Adrenal gland (tissue), 12 donors: ENCODE measurements around the gene EFEMP1. TPM values are rescaled to one million over a fixed set of nuclear protein-coding genes. Genes with fewer than 3 reads are reported as not detected.

Experiments used
- DNase-seq, 7 donors: peaks; one replicate each; pipeline ENCODE4 v3.0.0-alpha.2; 2019 to 2020
- H3K27ac ChIP-seq, 5 donors: fragments of 200-600 bp; sonication (generic) in 4 of 5; 1 replicate in 3 of 5; 2 replicates in 2 of 5; pipeline versions ENCODE4 v1.5.1 to v1.8.0; 2016 to 2020; ENCODE audit warnings: mild to moderate bottlenecking in 1 of 5
- H3K27me3 ChIP-seq: fragments of 200-600 bp; 2 replicates; pipeline ENCODE4 v1.8.0; 2021
- H3K36me3 ChIP-seq, 2 donors: fragments of 200-600 bp; replicated peaks in 1 of 2; 1 replicate in 1 of 2; 2 replicates in 1 of 2; pipeline versions ENCODE4 v1.5.1 to v1.8.0; 2018 to 2022
- H3K4me1 ChIP-seq, 2 donors: fragments of 200-600 bp; replicated peaks in 1 of 2; 1 replicate in 1 of 2; 2 replicates in 1 of 2; pipeline versions ENCODE4 v1.5.1 to v1.8.0; 2018 to 2021
- H3K4me3 ChIP-seq, 4 donors: fragments of 200-600 bp; sonication (generic) in 3 of 4; one replicate each; pipeline ENCODE4 v1.5.1; 2016 to 2018
- H3K9me3 ChIP-seq, 3 donors: fragments of 200-600 bp; sonication (generic) in 1 of 3; replicated peaks in 1 of 3; 1 replicate in 2 of 3; 2 replicates in 1 of 3; pipeline versions ENCODE4 v1.5.1 to v1.8.0; 2016 to 2021
- CTCF ChIP-seq, 6 experiments: fragments of 450-650 bp in 4 of 6; fragments of 200-600 bp in 2 of 6; sonication (generic) in 1 of 6; IDR thresholded peaks; 1 replicate in 5 of 6; 2 replicates in 1 of 6; pipeline versions ENCODE4 v1.5.1 to v1.8.0; 2016 to 2021; ENCODE audit warnings: antibody characterized with exemption in 6 of 6, mild to moderate bottlenecking in 2 of 6, moderate library complexity in 1 of 6
- POLR2A ChIP-seq, 2 donors: fragments of 450-650 bp; IDR thresholded peaks; one replicate each; pipeline ENCODE4 v1.6.1; 2017; ENCODE audit warnings: antibody characterized with exemption in 2 of 2, mild to moderate bottlenecking in 2 of 2, moderate library complexity in 1 of 2
- WGBS, 4 donors: extraction: QIAGEN DNeasy Blood & Tissue Kit in 2 of 4; methylation state at CpG; one replicate each; pipeline versions ENCODE4 v1.1.5 to v1.1.7; 2013 to 2017; 5-methylcytosine and 5-hydroxymethylcytosine counted together
- intact Hi-C, 2 donors: fragments of 100-400 bp; cut with DNase I; formaldehyde crosslinking; loops; one replicate each; pipeline versions ENCODE4 v1.14.1 to v1.15.0; 2022 to 2023
- polyA plus RNA-seq, 3 donors: library from polyadenylated mRNA; stranded (reverse); fragments of 200-250 nt in 2 of 3; fragments of 350-450 nt in 1 of 3; fragmentation: Illumina TruSeq in 1 of 3; extraction: RNeasy Lipid Tissue Mini Kit (QIAGEN cat#74804) in 1 of 3; gene quantifications; one replicate each; pipeline ENCODE4 v1.2.3, GENCODE V29; 2013 to 2014
- total RNA-seq, 9 donors: library from RNA; depleted of rRNA in 4 of 9; stranded (reverse); fragments of >200 nt in 4 of 9; fragments of 120-200 nt in 1 of 9; fragmentation: NEBNext Ultra II Directional in 1 of 9; extraction: Animal tissue kit (Norgen Biotek cat#: 25700) in 1 of 9; gene quantifications; one replicate each; pipeline versions ENCODE4 v1.1.0 to v1.2.4, GENCODE V29; 2013 to 2023
- donor health status: healthy with polysubstance abuse.
- donor health status: Bipolar disorder and iron deficiency.
- donor health status: DM: yes; HTN: yes; CAD: no.
- donor health status: DM: no; HTN: no; CAD: no.
- donor health status: DM: no; HTN: no; CAD: no.
- donor health status: DM: yes; HTN: yes; CAD: no.

The EFEMP1 gene
- total and polyA plus RNA-seq, 12 donors, result 3.9 to 430 (median 124) TPM

DNA sequence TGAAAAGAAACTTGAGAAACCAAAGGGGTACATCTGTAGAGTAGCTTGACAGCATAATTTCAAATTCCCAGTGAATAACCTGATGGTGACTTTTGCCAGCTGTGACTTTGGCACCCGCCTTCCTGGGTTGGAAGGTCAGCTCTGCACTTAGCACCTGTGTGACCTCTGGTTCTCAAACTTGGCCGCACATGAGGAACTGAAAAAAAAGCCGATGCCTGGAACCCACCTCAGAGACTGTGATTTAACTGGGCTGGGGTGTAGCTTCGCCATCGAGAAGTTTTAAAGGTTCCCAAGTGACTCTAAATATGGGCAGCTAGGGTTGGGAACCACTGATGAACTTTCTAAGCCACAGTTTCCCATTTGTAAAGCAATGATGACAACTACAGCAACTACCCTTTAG, 6.5 kb downstream of the EFEMP1 start:
- no peak overlapping the region for H3K4me3 ChIP-seq
- 84 to 91% (median 87%) methylated on average over 5 of the region's 5 CpGs for WGBS, 4 donors
- H3K27ac ChIP-seq, result no peak overlapping the region
- no peaks in the 10 kb centered on the region for H3K36me3 ChIP-seq
- DNase-seq, result no peak
- intact Hi-C loops, result no loop called here
- no peaks in the 10 kb centered on the region for H3K4me1 ChIP-seq
- H3K9me3 ChIP-seq, result no peaks in the 10 kb centered on the region
- peaks cover under 1% of the 10 kb centered on the region for H3K27me3 ChIP-seq
- TF ChIP-seq POLR2A (IDR thresholded peaks at IDR 0.05), result no peak
- no peak for TF ChIP-seq CTCF (IDR thresholded peaks at IDR 0.05)

GRCh38 chr2:55916473-55917049, 7.0 kb downstream of the EFEMP1 start:
- H3K27ac ChIP-seq, result no peak overlapping the region
- no peak overlapping the region for H3K4me3 ChIP-seq
- DNase-seq, result no peak
- 69 to 78% (median 75%) methylated on average over 7 of the region's 7 CpGs for whole genome bisulfite sequencing, 4 donors
- H3K27me3 ChIP-seq, result no peaks in the 10 kb centered on the region
- no peaks in the 10 kb centered on the region for H3K9me3 ChIP-seq
- intact Hi-C loops, result no loop called here
- no peak for TF ChIP-seq POLR2A (IDR thresholded peaks at IDR 0.05)
- TF ChIP-seq CTCF (IDR thresholded peaks at IDR 0.05), result no peak
- no peaks in the 10 kb centered on the region for H3K36me3 ChIP-seq
- H3K4me1 ChIP-seq, result no peaks in the 10 kb centered on the region

DNA sequence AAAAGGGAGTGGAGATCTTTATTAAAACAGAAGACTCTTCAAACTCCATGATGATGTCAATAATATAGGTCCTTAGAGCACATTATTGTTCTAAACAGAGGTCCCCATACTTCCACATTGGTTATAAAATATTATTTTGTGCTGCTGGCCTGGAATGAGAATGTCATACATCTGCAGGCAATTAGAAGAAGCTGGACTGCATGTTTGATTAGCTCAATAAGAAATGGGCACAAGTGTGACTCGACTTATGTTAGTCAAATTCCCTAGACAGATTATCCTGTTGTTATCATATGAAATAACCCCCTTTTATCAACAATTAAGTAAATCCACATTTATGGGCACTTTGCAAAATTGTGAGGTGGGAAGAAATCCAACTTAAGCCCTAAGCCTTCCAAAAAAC, 8.8 kb downstream of the EFEMP1 start:
- intact Hi-C loops, result no loop called here
- no peaks in the 10 kb centered on the region for H3K36me3 ChIP-seq
- no peak overlapping the region for H3K27ac ChIP-seq
- H3K4me1 ChIP-seq, result no peaks in the 10 kb centered on the region
- peaks cover 9% of the 10 kb centered on the region for H3K27me3 ChIP-seq
- TF ChIP-seq CTCF (IDR thresholded peaks at IDR 0.05), result no peak
- TF ChIP-seq POLR2A (IDR thresholded peaks at IDR 0.05), result no peak
- H3K4me3 ChIP-seq, result no peak overlapping the region
- WGBS, 4 donors, result 69 to 94% (median 80%) methylated on average over 1 of the region's 1 CpG
- no peak for DNase-seq
- H3K9me3 ChIP-seq, result no peaks in the 10 kb centered on the region

GRCh38 chr2:55912926-55913325, 10.7 kb downstream of the EFEMP1 start:
- DNase-seq, result no peak
- TF ChIP-seq POLR2A (IDR thresholded peaks at IDR 0.05) (no peak), CTCF (IDR thresholded peaks at IDR 0.05) (no peak)
- 78 to 83% (median 79%) methylated on average over 3 of the region's 3 CpGs for WGBS, 4 donors
- no peaks in the 10 kb centered on the region for H3K36me3 ChIP-seq
- intact Hi-C loops, result no loop called here
- peaks cover 9% of the 10 kb centered on the region for H3K27me3 ChIP-seq
- H3K9me3 ChIP-seq, result no peaks in the 10 kb centered on the region
- no peak overlapping the region for H3K27ac ChIP-seq
- no peaks in the 10 kb centered on the region for H3K4me1 ChIP-seq
- H3K4me3 ChIP-seq, result no peak overlapping the region
